Brain pericyte (primary cell): ENCODE measurements around the gene WSB2.

Experiments used
- DNase-seq: peaks from one replicate; pipeline ENCODE4 v3.0.0-alpha.2; 2012; ENCODE audit warnings: low read depth, low spot score

WSB2 gene

GRCh38 chr12:118061873-118062843 is 1.2 kb upstream of the WSB2 start:
- DNase-seq, result no peak

- DNase-seq, result no peak
Measured at GRCh38 chr12:118060301-118061010, 523 bp downstream of the WSB2 start.

GRCh38 chr12:118059341-118060191 is 1.4 kb downstream of the WSB2 start:
- no peak for DNase-seq

- no peak for DNase-seq
Measured at GRCh38 chr12:118058881-118059280, 2.1 kb downstream of the WSB2 start.

- DNase-seq, result no peak
Measured at GRCh38 chr12:118058227-118058626, 2.8 kb downstream of the WSB2 start.

GRCh38 chr12:118055865-118056773 is 4.9 kb downstream of the WSB2 start:
- no peak for DNase-seq

- DNase-seq, result no peak
Measured at GRCh38 chr12:118055144-118055557, 5.8 kb downstream of the WSB2 start.

- no peak for DNase-seq
Measured at GRCh38 chr12:118053071-118053985, 7.7 kb downstream of the WSB2 start.

GRCh38 chr12:118052324-118053070 is 8.5 kb downstream of the WSB2 start:
- peak; percentile 63 for DNase-seq

GRCh38 chr12:118050972-118051910 is 9.7 kb downstream of the WSB2 start:
- DNase-seq, result no peak

- no peak for DNase-seq
Measured at GRCh38 chr12:118046430-118046829, 14.5 kb downstream of the WSB2 start.

GRCh38 chr12:118044577-118044976 is 16.4 kb downstream of the WSB2 start:
- DNase-seq, result no peak

- DNase-seq, result no peak
Measured at GRCh38 chr12:118044075-118044474, 16.9 kb downstream of the WSB2 start.

GRCh38 chr12:118042091-118042490 is 18.9 kb downstream of the WSB2 start:
- DNase-seq, result no peak

GRCh38 chr12:118038137-118038536 is 22.8 kb downstream of the WSB2 start:
- DNase-seq, result no peak

GRCh38 chr12:118036672-118037411 is 24.1 kb downstream of the WSB2 start:
- no peak for DNase-seq
